GM18909 (cell line): ENCODE results near the gene BCL2.

Experiments
- ATAC-seq: cut with Tn5 transposase; IDR thresholded peaks from one replicate; pipeline ENCODE4 v1.9.1; 2021; ENCODE audit warnings: mild to moderate bottlenecking; ENCODE audit not compliant: unreplicated experiment, poor library complexity

The BCL2 gene

DNA sequence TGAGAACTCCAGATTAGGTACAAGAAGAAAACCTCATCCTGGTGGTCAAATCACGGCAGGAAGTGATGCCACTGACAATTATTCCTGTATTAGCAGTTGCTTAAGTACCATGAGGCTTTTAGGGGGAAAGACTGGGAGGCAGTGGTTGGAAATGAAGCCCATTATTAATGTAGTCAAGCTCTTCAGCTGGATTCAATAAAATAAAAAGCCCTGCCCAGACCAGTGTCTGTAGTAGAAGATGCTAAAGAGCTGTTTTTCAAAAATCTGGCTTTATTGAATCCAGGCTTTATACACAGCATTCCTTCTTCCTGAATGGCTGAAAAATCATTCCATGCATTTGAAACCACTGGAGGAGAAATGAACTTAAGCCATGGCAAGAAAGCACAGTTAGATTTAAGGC lies 155.2 kb downstream of the BCL2 start:
- no peak for ATAC-seq

DNA sequence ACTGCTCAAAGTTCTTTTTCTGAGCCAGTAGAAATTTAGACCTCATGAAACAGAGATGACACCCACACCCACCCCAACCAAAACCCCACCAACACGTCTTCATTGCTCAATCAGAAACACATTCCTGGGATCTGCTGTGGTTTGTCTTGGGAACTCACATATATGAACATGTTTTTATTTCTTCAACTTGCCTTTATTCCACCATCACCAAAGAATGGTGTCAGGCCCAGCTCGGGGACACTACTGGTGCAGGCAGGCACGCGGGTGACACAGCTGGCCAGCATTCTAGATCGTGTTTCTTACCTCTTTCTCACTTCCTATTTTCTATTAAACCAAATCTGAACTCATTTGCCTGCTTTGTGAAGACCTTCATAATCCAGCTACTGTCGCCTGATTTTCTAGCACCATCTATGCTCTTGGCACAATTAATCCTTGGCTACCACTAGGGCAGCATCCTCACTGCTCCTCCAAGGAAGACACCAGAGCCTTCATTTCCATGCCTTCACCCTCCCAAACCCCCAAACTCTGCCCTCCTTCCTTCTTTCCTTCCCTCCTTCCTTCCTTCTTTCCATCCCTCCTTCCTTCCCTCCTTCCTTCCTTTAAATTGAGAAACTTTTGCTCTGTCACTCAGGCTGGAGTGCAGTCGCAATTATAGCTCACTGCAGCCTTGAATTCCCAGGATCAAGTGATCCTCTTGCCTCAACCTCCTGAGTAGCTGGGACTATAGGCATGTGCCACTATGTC lies 157.1 kb downstream of the BCL2 start:
- ATAC-seq = peak; percentile 39

DNA sequence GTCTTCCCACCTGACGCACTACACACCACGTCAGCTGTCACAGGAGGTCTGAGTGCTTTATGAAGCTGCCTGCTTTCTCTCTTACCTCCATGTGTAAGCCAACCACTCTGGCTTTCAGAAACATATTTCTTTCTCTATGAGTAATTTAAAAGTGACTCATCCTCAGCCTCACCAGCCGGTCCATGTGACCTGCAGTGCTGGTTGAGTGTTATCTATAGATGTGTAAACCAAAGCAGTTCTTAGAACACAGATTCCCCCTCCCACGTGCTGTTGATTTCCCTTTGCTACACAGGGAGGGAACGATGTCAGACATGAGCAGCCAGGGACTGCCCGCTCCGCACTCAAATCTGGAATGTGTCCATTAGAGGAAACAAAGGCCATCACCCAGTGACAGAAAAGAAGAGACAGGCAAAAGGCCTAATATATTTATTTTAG lies 157.8 kb downstream of the BCL2 start:
- ATAC-seq = peak; percentile 65

DNA sequence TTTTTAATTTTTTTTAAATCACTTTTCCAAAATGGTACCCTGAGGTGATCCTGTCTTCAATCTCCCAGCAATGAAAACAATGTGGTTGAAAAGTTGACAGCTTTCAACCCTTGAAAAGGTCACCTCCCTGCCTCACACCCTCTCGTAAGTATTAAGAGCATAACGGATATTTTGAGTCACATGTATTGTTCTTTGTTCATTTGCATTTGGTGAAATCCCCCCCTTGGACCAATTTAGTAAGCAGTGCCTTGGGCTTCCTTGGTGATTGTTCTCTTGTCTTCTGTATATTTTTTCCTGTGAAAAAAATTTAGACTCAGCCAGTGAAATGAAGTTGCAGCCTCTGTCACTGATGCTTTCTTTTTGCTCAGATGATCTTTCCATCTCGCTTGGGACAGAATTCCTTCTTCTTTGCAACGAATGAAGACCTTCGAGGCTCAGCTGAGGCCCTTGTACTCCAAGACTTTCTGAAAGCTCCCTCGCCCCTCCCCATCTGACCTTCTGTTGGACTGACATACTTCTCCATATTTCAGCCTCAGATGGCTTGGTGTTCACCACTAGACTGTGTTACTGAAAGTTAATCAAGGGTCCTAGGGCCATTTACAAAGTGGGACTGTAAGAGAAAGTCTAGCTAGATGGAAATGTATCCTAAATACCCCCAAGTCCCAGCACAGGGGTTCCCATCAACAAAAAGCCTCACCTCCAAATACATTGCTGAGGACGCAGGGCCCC lies 158.4 kb downstream of the BCL2 start:
- peak; percentile 25 for ATAC-seq

DNA sequence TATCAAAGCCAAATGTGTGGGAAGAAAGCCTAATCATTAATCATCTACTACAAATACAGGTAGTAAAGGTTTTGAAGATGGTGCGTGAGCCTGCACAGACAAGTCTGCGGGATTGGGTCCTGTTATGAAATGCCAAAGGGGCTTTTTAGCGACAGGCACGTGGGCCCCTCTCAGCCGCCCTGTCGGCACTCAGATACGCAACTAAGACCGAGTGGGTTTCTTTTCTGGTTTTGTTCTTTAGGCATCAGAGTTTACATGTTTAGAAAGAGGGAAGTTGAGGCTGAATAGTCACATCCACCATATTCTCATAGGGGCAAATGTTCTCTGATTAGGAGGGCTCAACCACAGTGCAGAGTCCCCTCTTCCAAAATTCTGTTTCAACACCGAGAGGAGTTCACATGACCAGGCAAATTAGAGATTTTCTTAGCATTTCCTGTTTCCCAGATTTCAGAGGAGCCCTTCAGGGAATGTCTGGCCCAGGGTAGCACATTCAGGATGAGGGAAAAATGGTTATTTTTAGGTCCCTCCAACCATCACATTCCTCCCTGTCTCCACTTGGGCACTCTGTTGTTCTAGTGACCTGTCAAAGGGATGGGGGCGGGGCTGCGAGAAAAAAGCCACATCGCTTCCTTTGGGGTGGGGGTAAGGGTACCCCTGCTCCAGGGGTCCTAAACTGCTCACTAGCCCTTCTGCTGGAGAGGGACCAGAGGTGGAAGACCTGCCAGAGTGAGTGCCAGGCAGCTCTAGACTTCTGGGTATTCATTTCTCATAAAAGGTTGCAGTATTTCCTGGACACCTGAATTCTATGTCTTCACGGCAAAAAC lies 159.2 kb downstream of the BCL2 start:
- ATAC-seq = no peak

DNA sequence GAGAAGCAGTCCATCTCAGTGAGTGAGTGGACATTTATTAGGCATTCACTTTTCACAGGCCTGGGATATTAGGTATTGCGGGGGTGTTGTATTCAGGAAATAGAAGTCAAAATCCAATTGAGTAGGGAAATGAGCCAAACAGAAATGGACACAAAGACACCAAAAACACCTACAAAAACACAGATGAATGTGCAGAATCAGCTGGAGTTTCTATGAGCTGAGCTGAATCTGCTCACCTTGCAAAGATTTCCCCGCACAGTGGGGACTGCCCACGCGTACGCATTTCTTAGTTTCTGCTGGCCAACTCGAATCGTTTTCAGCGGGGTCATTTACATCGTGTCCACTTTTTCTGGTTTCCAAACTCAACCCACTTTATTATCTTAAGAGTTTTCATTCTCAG lies 160.0 kb downstream of the BCL2 start:
- no peak for ATAC-seq

DNA sequence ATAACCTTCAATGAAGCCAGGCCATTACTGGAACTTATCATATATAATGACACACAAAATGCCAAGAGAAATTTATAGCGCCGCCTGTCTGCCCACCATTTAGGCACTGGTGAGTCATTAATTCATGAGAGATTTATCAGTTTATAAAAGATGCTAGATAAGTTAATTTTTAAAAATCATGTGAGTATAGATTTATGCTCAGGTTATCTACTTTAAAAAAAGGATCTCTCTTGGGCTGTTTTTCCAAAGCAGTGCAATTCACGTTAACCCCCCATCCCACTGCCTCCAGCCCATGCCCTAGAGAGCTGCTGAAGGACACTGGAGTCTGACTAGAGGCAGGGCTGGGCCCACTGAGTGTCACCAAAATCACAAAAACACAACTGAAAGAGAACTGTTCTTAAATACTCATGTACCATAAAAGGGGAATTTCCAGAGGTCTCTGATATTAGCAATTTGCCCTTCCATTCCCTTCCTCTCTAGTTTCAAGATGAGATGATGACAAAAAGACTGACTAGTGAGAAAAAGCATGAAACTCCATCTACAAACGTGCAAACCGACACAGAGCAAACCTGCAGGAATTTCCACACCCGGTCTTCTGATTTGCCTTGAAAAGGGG lies 160.8 kb downstream of the BCL2 start:
- no peak for ATAC-seq

DNA sequence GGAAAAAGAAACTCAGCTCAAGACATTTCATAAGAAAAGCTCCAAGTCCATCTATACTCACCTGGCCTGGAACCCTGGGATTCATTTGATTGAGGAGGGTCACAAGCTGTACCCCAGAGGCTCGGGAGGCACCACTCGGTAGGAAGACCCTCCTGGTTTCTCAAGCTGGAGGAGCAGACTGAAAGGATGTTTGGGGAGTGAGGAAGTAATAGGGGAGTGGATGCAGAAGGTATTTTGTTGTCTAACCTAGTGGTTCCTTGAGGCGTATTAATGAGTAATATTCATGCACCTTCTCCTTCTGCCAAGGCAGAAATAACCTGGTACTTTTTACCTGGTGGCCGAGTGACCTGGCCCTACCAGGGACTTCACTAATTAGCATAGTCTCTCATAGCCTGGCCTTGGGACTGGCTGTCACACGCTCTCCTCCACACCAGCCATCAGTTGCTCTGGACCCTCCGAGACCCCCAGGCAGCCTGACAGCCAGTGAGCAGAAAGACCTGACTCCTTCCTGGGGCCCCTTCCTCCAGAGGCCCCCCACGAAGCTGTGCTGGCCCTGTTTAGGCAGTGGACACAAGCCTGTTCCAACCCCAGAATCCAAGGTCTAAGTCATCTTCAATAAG lies 161.4 kb downstream of the BCL2 start:
- no peak for ATAC-seq

DNA sequence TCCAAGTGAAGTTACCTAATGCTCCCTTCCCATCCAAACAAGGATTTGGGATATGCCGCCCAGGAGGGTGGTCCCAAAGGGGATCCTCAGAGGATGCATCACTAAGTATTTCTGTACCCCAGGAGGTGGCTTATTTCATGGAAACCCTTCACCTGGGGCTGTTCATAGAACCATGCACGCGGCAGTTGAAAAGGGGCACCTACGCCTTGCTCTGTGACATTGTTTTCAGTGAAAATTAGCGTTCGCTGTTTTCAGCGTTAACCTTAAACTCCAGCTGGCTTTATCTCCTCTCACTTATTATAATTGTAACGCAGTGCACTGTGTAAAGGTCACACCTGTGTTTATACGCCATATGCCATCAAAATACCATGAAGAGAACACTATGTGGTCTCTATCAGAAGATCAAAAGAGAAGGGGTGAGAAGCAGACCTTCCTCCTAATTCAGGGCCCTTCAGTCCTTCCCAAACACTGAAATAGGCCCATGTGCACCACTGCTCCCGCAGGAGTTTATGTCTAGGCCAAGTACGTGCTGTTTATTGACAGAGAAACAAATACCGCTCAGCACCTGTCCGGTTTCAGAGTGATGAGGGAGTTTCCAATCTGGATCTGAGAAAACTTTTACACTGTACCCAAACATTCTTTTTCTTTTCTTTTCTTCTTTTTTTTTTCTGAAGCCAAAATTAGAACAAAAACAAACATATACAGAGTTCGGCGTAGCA lies 162.1 kb downstream of the BCL2 start:
- ATAC-seq = peak; percentile 19

DNA sequence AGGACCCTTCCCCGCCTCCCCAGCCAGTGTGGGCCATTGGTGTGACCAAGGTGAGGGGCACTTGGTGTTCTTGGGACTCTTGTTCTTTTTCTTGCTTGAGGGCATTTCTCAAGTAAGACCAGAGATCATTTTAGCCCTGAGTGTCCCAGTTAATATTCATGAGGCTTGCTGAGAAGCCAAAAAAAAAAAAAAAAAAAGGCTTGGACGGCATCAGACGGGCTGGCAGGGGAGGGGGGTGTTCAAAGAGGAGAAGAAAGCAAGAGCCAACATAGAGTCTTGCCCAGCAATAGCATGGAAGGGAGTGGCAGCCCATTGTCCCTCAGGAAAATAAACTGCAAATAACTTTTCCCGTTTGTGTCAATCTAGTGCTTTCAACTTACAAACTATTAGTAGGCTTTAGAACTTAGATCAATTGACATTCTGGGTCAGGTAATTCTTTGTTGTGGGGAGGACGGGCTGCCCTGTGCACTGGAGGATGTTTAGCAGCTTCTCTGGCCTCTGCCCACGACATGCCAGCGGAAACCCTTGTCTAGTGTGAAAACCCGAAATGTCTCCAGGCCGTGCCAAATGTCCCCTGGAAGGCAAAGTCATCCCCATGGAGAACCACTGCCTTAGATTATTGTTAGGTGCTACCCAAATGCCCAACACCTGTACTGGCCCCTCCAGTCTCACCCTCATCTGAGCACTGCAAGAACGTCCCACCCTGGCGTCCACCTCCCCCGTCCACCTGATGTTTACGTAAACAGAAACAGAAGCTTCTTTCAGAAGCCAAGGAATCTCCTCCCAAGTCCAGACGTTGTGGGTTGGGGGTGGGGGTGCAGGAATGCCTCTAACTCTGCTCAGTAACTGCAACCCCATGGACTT lies 163.4 kb downstream of the BCL2 start:
- no peak for ATAC-seq

DNA sequence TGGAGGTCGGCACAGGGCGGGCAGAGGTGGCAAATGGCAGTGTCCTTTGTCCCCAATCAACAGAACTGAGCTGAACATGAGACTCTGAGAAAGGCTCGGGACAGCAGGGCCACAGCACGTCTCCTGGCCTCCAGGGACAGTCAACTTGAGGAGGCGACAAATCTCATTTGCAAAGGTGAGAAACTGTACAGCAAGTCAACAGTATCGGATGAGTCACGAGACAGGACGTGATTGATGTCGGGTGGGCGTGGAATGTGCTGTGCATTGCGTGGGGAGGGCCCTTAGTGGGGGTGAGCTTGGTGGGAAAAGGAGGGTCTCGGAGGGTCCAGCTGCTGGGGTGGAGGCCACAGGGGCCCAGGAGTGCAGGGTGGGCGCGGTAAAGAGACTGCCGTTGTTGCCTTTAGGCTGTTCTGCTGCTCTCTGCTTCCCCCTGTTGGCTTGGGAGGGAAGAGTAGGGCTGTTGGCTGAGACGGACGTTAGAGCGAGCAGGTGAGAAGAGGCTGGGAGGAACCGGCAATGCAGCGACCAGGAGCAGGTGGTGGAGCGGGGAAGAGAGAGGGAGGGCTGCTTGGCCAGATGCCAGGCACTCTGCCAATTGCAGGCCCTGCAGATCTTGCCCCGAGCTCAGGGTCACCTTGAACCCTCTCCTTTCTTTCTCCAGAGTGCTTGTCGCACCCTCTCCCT lies 164.3 kb downstream of the BCL2 start:
- ATAC-seq = peak; percentile 45

DNA sequence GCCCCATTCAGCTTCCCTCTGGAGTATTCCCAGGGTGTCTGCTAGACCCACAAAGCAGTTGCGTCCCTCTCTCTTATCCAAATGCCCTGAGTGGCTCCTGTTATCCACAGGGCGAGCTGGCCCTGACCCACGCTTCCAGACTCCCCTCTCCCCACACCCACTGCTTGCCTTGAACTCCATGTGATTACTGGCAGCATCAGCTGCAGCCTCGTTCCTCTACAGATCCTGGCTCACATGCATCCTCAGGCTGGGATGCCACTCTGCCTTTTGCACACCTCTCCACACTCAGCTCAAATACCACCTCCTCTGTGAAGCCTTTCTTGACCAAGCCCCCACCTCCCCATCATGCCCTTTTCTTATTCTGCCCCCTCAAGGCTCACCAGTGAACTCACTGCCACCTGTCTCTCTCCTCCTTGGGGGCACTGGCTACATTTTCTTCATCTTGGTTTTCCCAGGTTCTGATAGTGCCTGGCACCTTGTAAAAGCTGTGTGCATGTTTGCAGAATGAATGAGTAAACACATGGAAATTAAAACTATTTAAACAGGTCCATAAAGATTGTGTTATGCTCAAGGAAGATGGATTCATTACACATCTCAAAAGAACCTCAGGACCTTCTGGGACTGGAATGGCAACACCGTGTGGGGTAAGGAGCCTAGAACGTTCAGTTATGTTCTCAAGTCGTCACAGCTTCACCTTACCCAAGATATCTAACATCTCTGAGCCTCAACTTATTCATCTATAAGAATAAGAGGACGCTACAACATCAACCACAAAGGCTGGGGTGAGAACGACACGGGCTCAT lies 165.0 kb downstream of the BCL2 start:
- no peak for ATAC-seq

DNA sequence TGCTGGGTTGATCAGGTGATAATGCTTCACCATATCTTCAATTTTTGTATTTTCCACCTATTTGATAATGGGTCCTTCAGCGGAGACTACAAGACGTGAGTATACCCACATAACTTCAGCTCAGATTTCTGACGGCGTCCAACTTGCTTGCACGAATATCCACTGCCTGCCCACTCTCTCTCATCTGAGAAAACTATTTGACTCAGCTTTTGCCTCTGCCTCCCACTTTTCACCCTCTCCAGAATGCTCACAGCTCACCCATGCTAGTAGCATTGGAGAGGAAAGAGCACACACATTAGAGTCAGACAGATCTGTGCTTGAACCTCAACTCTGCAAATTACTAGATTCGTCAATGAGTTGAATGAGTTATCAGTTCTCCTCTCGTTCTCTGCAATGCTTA lies 166.8 kb downstream of the BCL2 start:
- no peak for ATAC-seq

DNA sequence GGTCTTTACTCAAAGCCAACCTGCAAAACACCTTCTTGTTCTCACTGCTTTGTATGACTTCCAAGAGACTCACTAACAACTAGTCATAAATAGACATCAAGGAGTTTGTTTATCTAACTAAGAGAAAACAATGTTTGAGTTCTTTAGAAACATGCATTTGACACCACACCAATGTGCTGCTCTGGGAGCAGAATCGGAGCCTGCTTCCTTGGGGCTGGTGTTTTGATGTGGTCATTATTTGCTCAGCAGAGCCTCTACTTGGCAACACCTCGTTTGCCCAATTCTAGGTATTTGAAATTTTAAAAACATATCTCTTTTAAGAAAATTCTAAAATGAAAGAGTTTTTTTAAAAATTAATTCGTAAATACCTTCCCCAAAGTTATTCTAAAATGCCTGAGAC lies 167.5 kb downstream of the BCL2 start:
- ATAC-seq = no peak

DNA sequence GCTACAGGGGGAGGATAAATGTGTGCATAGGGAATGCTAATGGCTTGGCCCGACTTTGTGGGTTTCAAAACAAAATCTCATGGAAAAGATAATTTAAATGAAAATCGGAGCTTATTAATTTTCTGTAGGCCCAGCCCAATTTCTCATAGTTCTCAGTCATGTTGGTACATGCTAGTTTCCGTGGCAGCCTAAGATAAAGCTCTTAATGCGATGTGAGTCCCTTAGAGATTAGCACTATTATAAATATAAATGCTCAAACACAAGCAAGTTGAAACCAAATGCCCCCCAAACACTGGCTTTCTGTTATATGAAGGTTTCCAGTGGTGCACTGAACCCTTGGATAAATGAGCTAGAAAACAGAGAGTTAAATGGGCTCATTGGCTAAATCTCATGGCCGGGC lies 168.0 kb downstream of the BCL2 start:
- no peak for ATAC-seq

DNA sequence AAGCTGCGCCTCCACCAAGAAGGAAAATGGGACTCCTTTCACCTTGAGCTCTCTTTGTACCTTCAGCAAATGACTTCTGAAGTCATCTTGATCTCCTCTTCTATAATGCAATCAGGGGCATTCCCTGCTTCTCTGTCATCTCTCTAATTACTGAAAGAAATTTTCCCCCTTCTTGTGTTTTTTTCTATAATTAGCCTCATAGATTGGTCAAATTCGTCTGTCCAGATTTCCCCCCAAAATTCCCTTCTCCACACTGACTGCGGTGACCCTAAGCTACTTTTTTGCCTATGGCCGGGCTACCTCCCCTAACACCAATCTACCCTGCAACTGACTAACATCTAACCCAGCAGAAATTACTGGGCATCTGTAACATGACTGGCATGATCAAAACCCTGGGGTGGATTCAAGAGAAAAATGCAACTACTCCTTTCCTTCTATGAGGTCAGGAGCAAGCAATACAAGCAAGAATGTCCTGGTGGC lies 168.6 kb downstream of the BCL2 start:
- no peak for ATAC-seq

DNA sequence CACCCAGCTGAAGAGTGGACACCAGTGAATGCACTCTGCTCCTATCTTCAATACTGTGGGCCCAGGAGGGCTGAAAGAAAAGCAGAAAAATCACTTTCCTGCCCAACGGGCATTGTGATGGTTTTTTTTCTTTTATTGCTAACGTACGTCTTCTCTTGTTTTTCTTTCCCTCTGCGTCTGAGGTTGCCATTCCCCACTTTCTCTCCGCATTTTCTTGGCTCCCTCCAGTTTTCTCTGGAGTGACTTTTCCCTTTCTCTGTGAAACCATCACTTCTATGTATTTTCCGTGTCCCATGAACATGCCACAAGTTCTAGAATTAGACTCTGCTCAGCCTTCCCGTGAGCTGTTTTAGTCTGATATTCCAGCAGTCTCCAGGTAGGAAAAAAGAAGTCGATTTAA lies 169.2 kb downstream of the BCL2 start:
- no peak for ATAC-seq
